AG04449 (cell line): ENCODE results near the gene SPSB1.
"Not testable (repeated sequence)": the region's sequence is repeated elsewhere in the genome, so short reads cannot be mapped to it uniquely, and the experiment has no call there.

Experiments
- CTCF ChIA-PET: fragments of 350-600 bp; formaldehyde crosslinking; extraction: SDS; loops from one replicate; lab custom pipeline; 2021; ENCODE audit warnings: antibody characterized with exemption; lab: Yijun Ruan, JAX
- POLR2A ChIA-PET: fragments of 400-600, 350-600 bp; formaldehyde crosslinking; extraction: SDS; loops from one replicate; lab custom pipeline; 2020; ENCODE audit warnings: antibody characterized with exemption, inconsistent platforms; lab: Yijun Ruan, JAX
- DNase-seq: peaks from one replicate; pipeline ENCODE4 v3.0.0-alpha.2; 2010; ENCODE audit warnings: low read depth, low spot score
- H3K4me3 ChIP-seq: 2 replicates; pipeline ENCODE4 v1.5.1; 2011; ENCODE audit warnings: low read depth, mild to moderate bottlenecking, control low read depth, low read length
- CTCF ChIP-seq: IDR thresholded peaks from one replicate; pipeline ENCODE4 v1.5.1; 2011; ENCODE audit warnings: mild to moderate bottlenecking, moderate library complexity, low read length, control low read depth, inconsistent platforms; ENCODE audit not compliant: insufficient read depth; ENCODE audit errors: missing control alignments

SPSB1 gene

DNA sequence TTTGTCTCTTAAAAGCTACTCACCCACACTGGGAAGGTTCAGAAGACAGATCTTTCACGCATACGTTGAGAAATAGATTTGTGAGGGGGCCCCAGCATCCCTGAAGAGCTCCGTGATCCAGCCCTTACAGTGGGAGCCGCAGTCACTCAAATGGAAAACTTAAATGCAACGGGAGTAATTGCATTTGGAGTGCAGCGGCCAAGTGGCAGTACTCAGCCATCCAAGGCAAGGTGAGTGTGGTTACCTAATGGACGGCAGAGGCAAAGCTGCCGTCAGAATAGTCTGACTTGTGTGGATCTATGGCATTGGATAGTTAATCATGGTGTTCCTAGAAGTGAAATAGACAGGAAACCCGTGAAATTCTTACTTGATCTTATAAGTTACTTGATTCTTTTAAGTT lies 5.1 kb downstream of the SPSB1 start:
- TF ChIP-seq CTCF, result no peak
- POLR2A ChIA-PET, result no interaction called here
- no peak overlapping the region for H3K4me3 ChIP-seq
- CTCF ChIA-PET, result interaction anchor here (1.4 to 2.2 kb wide), 2 partner anchors 10 to 158 kb away, joined by 4 to 10 read pairs; no protein-coding TSS in a partner anchor
- DNase-seq, result no peak

DNA sequence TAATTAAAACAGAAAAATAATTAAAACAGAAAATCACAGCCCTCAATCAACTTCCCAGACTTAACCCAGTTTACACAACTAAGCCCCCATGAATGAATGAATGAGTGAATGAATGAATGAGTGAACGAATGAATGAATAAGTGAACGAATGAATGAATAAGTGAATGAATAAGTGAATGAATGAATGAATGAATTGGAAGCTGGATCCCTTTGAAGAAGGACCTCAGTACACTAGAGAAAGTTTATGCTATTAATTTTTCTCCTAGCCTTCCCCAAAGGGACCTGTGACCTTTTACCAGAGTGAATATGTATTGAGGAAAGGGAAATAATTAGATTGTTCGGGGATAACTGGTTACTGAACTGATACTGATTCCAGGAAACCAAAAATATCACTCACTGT lies 5.6 kb downstream of the SPSB1 start:
- TF ChIP-seq CTCF, result no peak
- CTCF ChIA-PET, result interaction anchor here (0.9 to 2.2 kb wide), 3 partner anchors 9 to 157 kb away, joined by 4 to 10 read pairs (median 4); no protein-coding TSS in a partner anchor
- H3K4me3 ChIP-seq, result no peak overlapping the region
- POLR2A ChIA-PET, result no interaction called here
- no peak for DNase-seq

DNA sequence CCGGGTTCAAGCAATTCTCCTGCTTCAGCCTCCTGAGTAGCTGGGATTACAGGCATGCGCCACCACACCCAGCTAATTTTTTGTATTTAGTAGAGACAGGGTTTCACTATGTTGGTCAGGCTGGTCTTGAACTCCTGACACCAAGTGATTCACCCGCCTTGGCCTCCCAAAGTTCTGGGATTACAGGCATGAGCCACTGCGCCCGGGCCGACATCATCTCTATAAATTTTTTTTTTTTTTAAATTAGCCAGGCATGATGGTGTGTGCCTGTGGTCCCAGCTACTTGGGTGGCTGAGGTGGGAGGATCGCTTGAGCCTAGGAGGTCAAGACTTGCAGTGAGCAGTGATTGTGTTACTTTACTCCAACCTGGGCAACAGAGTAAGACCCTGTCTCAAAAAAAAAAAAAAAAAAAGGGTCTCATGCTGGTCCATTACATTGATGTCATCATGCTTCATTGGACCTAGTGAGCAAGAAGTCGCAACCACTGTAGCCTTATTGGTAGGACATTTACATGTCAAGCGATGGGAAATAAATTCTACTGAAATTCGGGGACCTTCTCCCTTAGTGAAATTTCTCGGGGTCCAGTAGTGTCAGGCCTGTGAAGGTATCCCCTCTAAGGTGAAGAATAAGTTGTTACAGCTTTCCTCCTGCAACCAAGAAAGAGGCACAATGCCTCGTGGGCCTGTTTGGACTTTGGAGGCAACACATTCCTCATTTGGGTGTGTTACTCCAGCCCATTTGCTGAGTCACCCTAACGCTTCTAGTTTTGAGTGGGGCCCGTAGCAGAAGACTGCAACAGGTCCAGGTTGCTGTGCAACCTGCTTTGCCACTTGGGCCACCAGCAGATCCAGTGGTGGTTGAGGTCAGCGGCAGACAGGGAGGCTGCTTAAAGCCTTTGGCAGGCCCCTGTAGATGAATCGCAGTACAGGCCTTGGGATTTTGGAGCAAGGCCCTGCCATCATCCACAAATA lies 7.2 kb downstream of the SPSB1 start:
- DNase-seq, POLR2A ChIA-PET, H3K4me3 ChIP-seq: not testable (repeated sequence)
- CTCF ChIA-PET, result interaction anchor here (0.6 to 2.8 kb wide), 8 partner anchors 10 to 196 kb away, joined by 3 to 7 read pairs (median 4); no protein-coding TSS in a partner anchor

GRCh38 chr1:9300573-9300972 lies 7.9 kb downstream of the SPSB1 start:
- H3K4me3 ChIP-seq, result no peak overlapping the region
- POLR2A ChIA-PET, result no interaction called here
- CTCF ChIA-PET, result interaction anchor here (0.6 to 2.8 kb wide), 9 partner anchors 11 to 195 kb away, joined by 3 to 7 read pairs (median 4); no protein-coding TSS in a partner anchor
- no peak for DNase-seq
- TF ChIP-seq CTCF, result no peak

GRCh38 chr1:9302745-9303524 lies 10.2 kb downstream of the SPSB1 start:
- ChIA-PET POLR2A (interaction anchor here (0.5 kb wide), 1 partner anchor 280 kb away, joined by 3 read pairs; no protein-coding TSS in a partner anchor), CTCF (interaction anchor here (0.9 to 2.0 kb wide), 2 partner anchors 13 to 153 kb away, joined by 3 to 10 read pairs; no protein-coding TSS in a partner anchor)
- peak overlapping the region; percentile 6; the same call in 1 of the 2 replicates for H3K4me3 ChIP-seq
- DNase-seq, result peak; percentile 88
- TF ChIP-seq CTCF, result no peak

GRCh38 chr1:9303916-9304315 lies 11.2 kb downstream of the SPSB1 start:
- ChIA-PET CTCF (interaction anchor here (0.8 to 2.0 kb wide), 4 partner anchors 14 to 152 kb away, joined by 3 to 10 read pairs (median 3); partner anchors contain the start of gene H6PD), POLR2A (interaction anchor here (0.6 kb wide), 2 partner anchors 94 to 168 kb away, joined by 3 read pairs; no protein-coding TSS in a partner anchor)
- DNase-seq, result no peak
- no peak overlapping the region for H3K4me3 ChIP-seq
- TF ChIP-seq CTCF, result no peak
